PC-3 (cell line): ENCODE measurements around the gene PFN1. TPM values are rescaled to one million over a fixed set of nuclear protein-coding genes. Genes with fewer than 3 reads are reported as not detected.

Experiments used
- ATAC-seq: fragments of 200-7000 bp; cut with Tn5 transposase; 2 replicates; pipeline ENCODE4 v1.9.1; 2020; ENCODE audit warnings: mild to moderate bottlenecking, moderate library complexity
- BruUV-seq: library from RNA; stranded (reverse); fragments of 400-500 nt; replicated peaks from 2 replicates; lab custom pipeline; 2021; lab: Mats Ljungman, UMichigan
- CTCF ChIA-PET: fragments of 300-600 bp; sonication (Branson Sonifier 250); formaldehyde crosslinking; loops from one replicate; lab custom pipeline; 2022; ENCODE audit warnings: antibody characterized with exemption; lab: Charles Lee
- POLR2A ChIA-PET: fragments of 300-600 bp; sonication (Branson Sonifier 250); formaldehyde crosslinking; loops from one replicate; lab custom pipeline; 2022; ENCODE audit warnings: antibody characterized with exemption; ENCODE audit not compliant: unreplicated experiment; lab: Charles Lee
- DNase-seq: peaks from one replicate; pipeline ENCODE4 v3.0.0-alpha.2; 2015
- H2AFZ ChIP-seq: fragments of 300-600 bp; sonication (generic); 2 replicates; pipeline ENCODE4 v1.6.0; 2016; ENCODE audit warnings: antibody characterized with exemption, low read length
- H3F3A ChIP-seq: fragments of 300-600 bp; sonication (generic); one replicate; pipeline ENCODE4 v1.6.0; 2017; ENCODE audit warnings: antibody characterized with exemption, low read length, control low read depth, mild to moderate bottlenecking; ENCODE audit not compliant: unreplicated experiment
- H3K27ac ChIP-seq: fragments of 300-600 bp; sonication (generic); 2 replicates; pipeline ENCODE4 v1.5.1; 2016; ENCODE audit warnings: mild to moderate bottlenecking, low read length
- H3K27me3 ChIP-seq: fragments of 300-600 bp; sonication (generic); 2 replicates; pipeline ENCODE4 v1.6.1; 2016; ENCODE audit warnings: low read length, mixed read lengths
- H3K36me3 ChIP-seq: fragments of 300-600 bp; sonication (generic); 2 replicates; pipeline ENCODE4 v1.6.1; 2016; ENCODE audit warnings: low read depth, mixed run types, low read length, mixed read lengths
- H3K4me1 ChIP-seq: fragments of 300-600 bp; sonication (generic); 2 replicates; pipeline ENCODE4 v1.5.1; 2016; ENCODE audit warnings: low read length; ENCODE audit not compliant: insufficient read depth
- H3K4me2 ChIP-seq: fragments of 300-600 bp; sonication (generic); 2 replicates; pipeline ENCODE4 v1.6.0; 2016; ENCODE audit warnings: low read length
- H3K4me3 ChIP-seq: fragments of 300-600 bp; sonication (generic); 2 replicates; pipeline ENCODE4 v1.5.1; 2016; ENCODE audit warnings: mild to moderate bottlenecking, low read length, mixed read lengths
- H3K79me2 ChIP-seq: fragments of 300-600 bp; sonication (generic); 2 replicates; pipeline ENCODE4 v1.6.1; 2017; ENCODE audit warnings: low read length, mixed read lengths
- H3K9ac ChIP-seq: fragments of 300-600 bp; sonication (generic); 2 replicates; pipeline ENCODE4 v1.6.0; 2016; ENCODE audit warnings: mild to moderate bottlenecking, low read length
- H3K9me2 ChIP-seq: fragments of 300-600 bp; sonication (generic); replicated peaks from 2 replicates; pipeline ENCODE4 v1.6.1; 2016; ENCODE audit warnings: mixed run types, low read length, mixed read lengths
- H3K9me3 ChIP-seq: fragments of 300-600 bp; sonication (generic); 2 replicates; pipeline ENCODE4 v1.6.1; 2016; ENCODE audit warnings: low read length, mixed read lengths
- H4K20me1 ChIP-seq: fragments of 300-600 bp; sonication (generic); 2 replicates; pipeline ENCODE4 v1.6.1; 2016; ENCODE audit warnings: low read length, mixed read lengths
- EZH2 ChIP-seq: fragments of 300-600 bp; sonication (generic); IDR thresholded peaks from one replicate; pipeline ENCODE4 v1.6.1; 2017; ENCODE audit warnings: antibody characterized with exemption, mild to moderate bottlenecking, low read length; ENCODE audit not compliant: unreplicated experiment
- EZH2phosphoT487 ChIP-seq: fragments of 300-600 bp; sonication (generic); IDR thresholded peaks from 2 replicates; pipeline ENCODE4 v1.6.1; 2018; ENCODE audit warnings: mild to moderate bottlenecking, antibody characterized with exemption, low read length, borderline replicate concordance
- intact Hi-C: fragments of 100-400 bp; cut with micrococcal nuclease; formaldehyde crosslinking; loops from 2 replicates; pipeline ENCODE4 v1.9.0; 2023
- total RNA-seq: library from RNA; depleted of rRNA; stranded (reverse); fragments of >200 nt; gene quantifications from 2 replicates; pipeline ENCODE4 v1.2.3, GENCODE V29; 2014
- TF ChIP-seq, protein P1 (sequence below): fragments of 300-600 bp; sonication (generic); conservative IDR thresholded peaks from 2 replicates; pipeline ENCODE4 v1.5.1; 2017; ENCODE audit warnings: antibody characterized with exemption, low read depth, mild to moderate bottlenecking, low read length

PFN1 gene
- total RNA-seq, 1 experiment from 2014 or later, result 1,914 TPM

- H3F3A ChIP-seq, result no peaks in the 10 kb centered on the region
- H3K4me2 ChIP-seq, result no peak overlapping the region
- no peak overlapping the region for H3K27ac ChIP-seq
- CTCF ChIA-PET, result no interaction called here
- H3K36me3 ChIP-seq, result peaks cover 3% of the 10 kb centered on the region; the same call in 1 of the 2 replicates
- H3K4me1 ChIP-seq, result peaks cover 7% of the 10 kb centered on the region
- no peaks in the 10 kb centered on the region for H3K27me3 ChIP-seq
- H4K20me1 ChIP-seq, result no peaks in the 10 kb centered on the region
- no peak overlapping the region for H3K4me3 ChIP-seq
- TF ChIP-seq EZH2phosphoT487, result no peak
- TF ChIP-seq, protein P1, sequence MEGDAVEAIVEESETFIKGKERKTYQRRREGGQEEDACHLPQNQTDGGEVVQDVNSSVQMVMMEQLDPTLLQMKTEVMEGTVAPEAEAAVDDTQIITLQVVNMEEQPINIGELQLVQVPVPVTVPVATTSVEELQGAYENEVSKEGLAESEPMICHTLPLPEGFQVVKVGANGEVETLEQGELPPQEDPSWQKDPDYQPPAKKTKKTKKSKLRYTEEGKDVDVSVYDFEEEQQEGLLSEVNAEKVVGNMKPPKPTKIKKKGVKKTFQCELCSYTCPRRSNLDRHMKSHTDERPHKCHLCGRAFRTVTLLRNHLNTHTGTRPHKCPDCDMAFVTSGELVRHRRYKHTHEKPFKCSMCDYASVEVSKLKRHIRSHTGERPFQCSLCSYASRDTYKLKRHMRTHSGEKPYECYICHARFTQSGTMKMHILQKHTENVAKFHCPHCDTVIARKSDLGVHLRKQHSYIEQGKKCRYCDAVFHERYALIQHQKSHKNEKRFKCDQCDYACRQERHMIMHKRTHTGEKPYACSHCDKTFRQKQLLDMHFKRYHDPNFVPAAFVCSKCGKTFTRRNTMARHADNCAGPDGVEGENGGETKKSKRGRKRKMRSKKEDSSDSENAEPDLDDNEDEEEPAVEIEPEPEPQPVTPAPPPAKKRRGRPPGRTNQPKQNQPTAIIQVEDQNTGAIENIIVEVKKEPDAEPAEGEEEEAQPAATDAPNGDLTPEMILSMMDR, result no peak
- TF ChIP-seq EZH2, result no peak
- H3K9me3 ChIP-seq, result no peaks in the 10 kb centered on the region
- H2AFZ ChIP-seq, result no peak overlapping the region
- intact Hi-C loops, result no loop called here
- peaks cover 3% of the 10 kb centered on the region; the same call in 1 of the 2 replicates for H3K79me2 ChIP-seq
- H3K9me2 ChIP-seq, result no peaks in the 10 kb centered on the region
- DNase-seq (no peak), ATAC-seq (no peak)
- no peak overlapping the region for H3K9ac ChIP-seq
- BruUV-seq, result no TSS peak
- POLR2A ChIA-PET, result no interaction called here
Measured at GRCh38 chr17:4973256-4974114, 25.2 kb upstream of the PFN1 start.

- no peak overlapping the region for H3K27ac ChIP-seq
- DNase-seq, result no peak
- BruUV-seq, result TSS peak; percentile 14
- ChIA-PET POLR2A (no interaction called here), CTCF (no interaction called here)
- H2AFZ ChIP-seq, result no peak overlapping the region
- H4K20me1 ChIP-seq, result no peaks in the 10 kb centered on the region
- H3K36me3 ChIP-seq, result peaks cover under 1% of the 10 kb centered on the region; the same call in 1 of the 2 replicates
- H3K4me1 ChIP-seq, result peaks cover 13% of the 10 kb centered on the region
- TF ChIP-seq, protein P1, result no peak
- TF ChIP-seq EZH2, result no peak
- no peak for TF ChIP-seq EZH2phosphoT487
- no peaks in the 10 kb centered on the region for H3F3A ChIP-seq
- H3K4me2 ChIP-seq, result no peak overlapping the region
- no peaks in the 10 kb centered on the region for H3K27me3 ChIP-seq
- H3K9ac ChIP-seq, result no peak overlapping the region
- peaks cover 8% of the 10 kb centered on the region; the same call in 1 of the 2 replicates for H3K79me2 ChIP-seq
- no peak overlapping the region for H3K4me3 ChIP-seq
- H3K9me3 ChIP-seq, result no peaks in the 10 kb centered on the region
- intact Hi-C loops, result no loop called here
- H3K9me2 ChIP-seq, result no peaks in the 10 kb centered on the region
- ATAC-seq, result no peak
Measured at GRCh38 chr17:4972752-4973151, 24.4 kb upstream of the PFN1 start.

DNA sequence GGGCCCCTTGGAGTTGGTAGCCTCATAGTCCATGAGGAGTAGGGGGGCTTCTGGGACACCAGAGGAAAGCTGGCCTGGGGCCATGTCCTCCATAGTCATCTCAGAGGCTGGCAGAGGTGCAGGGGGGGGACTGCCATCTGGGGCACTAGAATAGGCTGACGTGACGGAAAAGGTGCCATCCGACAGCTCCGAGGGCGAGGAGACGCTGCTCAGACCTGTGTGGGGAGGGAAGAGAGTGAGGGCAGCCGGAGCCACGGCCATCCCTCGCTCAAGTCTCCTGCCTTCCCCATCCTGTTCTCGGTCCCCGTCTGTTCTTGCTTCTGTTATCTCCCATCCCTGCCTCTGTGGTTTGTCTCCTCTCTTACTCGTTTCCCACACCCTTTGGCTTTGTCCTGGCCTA lies 24.0 kb upstream of the PFN1 start:
- H3K9me3 ChIP-seq, result no peaks in the 10 kb centered on the region
- H3K9ac ChIP-seq, result no peak overlapping the region
- H2AFZ ChIP-seq, result no peak overlapping the region
- POLR2A ChIA-PET, result no interaction called here
- BruUV-seq, result no TSS peak
- ATAC-seq, result no peak
- no peaks in the 10 kb centered on the region for H4K20me1 ChIP-seq
- H3K27me3 ChIP-seq, result no peaks in the 10 kb centered on the region
- peaks cover 13% of the 10 kb centered on the region for H3K4me1 ChIP-seq
- no peaks in the 10 kb centered on the region for H3K9me2 ChIP-seq
- CTCF ChIA-PET, result no interaction called here
- H3F3A ChIP-seq, result no peaks in the 10 kb centered on the region
- H3K27ac ChIP-seq, result no peak overlapping the region
- no peak overlapping the region for H3K4me2 ChIP-seq
- H3K36me3 ChIP-seq, result no peaks in the 10 kb centered on the region; the same call in 1 of the 2 replicates
- intact Hi-C loops, result no loop called here
- peaks cover 8% of the 10 kb centered on the region; the same call in 1 of the 2 replicates for H3K79me2 ChIP-seq
- DNase-seq, result no peak
- no peak overlapping the region for H3K4me3 ChIP-seq
- TF ChIP-seq EZH2 (no peak), EZH2phosphoT487 (no peak)
- TF ChIP-seq, protein P1, result no peak
